Sigmoid colon (tissue), 4 donors: ENCODE results near the gene TARDBP.

Source experiments
- EP300 ChIP-seq, 4 donors: sonication (generic); formaldehyde crosslinking; IDR thresholded peaks; one replicate each; pipeline ENCODE4 v1.6.1; 2017; ENCODE audit warnings: antibody characterized with exemption in 4 of 4
- POLR2A ChIP-seq, 2 donors: fragments of 450-650 bp; IDR thresholded peaks; one replicate each; pipeline ENCODE4 v1.6.1; 2016; ENCODE audit warnings: antibody characterized with exemption in 2 of 2, mild to moderate bottlenecking in 2 of 2, moderate library complexity in 2 of 2
- POLR2AphosphoS5 ChIP-seq, 4 donors: sonication (generic); formaldehyde crosslinking; IDR thresholded peaks; one replicate each; pipeline ENCODE4 v1.6.1; 2017; ENCODE audit warnings: antibody characterized with exemption in 4 of 4
- TF ChIP-seq, protein P1 (sequence below), 4 experiments: fragments of 450-650 bp in 3 of 4; fragments of 200-600 bp in 1 of 4; IDR thresholded peaks; one replicate each; pipeline ENCODE4 v1.5.1; 2016 to 2019; ENCODE audit warnings: antibody characterized with exemption in 4 of 4, mild to moderate bottlenecking in 3 of 4, moderate library complexity in 2 of 4

DNA sequence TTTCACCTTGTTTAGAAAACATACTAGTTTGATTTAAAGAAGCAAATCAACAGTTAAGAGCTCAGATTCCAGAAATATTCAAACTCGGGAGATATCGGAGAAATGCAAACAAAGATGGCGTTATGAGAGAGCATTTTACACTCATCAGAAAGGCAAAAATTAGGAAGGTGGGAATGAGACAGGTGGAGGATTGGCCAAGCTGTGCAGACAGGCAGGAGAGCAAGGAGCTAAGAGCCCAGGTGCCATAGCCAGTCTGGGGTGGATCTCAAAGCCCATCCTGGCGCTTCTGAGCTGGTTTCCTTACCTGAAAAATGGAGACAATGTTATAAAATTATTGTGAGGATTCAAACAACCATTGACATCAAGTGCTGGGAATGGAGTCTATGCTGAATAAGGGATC, 19.6 kb upstream of the TARDBP start:
- TF ChIP-seq, protein P1, sequence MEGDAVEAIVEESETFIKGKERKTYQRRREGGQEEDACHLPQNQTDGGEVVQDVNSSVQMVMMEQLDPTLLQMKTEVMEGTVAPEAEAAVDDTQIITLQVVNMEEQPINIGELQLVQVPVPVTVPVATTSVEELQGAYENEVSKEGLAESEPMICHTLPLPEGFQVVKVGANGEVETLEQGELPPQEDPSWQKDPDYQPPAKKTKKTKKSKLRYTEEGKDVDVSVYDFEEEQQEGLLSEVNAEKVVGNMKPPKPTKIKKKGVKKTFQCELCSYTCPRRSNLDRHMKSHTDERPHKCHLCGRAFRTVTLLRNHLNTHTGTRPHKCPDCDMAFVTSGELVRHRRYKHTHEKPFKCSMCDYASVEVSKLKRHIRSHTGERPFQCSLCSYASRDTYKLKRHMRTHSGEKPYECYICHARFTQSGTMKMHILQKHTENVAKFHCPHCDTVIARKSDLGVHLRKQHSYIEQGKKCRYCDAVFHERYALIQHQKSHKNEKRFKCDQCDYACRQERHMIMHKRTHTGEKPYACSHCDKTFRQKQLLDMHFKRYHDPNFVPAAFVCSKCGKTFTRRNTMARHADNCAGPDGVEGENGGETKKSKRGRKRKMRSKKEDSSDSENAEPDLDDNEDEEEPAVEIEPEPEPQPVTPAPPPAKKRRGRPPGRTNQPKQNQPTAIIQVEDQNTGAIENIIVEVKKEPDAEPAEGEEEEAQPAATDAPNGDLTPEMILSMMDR (IDR thresholded peaks at IDR 0.05): no peak
- TF ChIP-seq POLR2A (IDR thresholded peaks at IDR 0.05) (no peak), POLR2AphosphoS5 (IDR thresholded peaks at IDR 0.05) (no peak), EP300 (IDR thresholded peaks at IDR 0.05) (no peak)
